HG02759 (cell line): Measurements from ENCODE around the gene RASGEF1C.
"Not testable (repeated sequence)": the region's sequence is repeated elsewhere in the genome, so short reads cannot be mapped to it uniquely, and the experiment has no call there.

Experiments used
- ATAC-seq: cut with Tn5 transposase; IDR thresholded peaks from one replicate; pipeline ENCODE4 v1.9.1; 2021; ENCODE audit warnings: mild to moderate bottlenecking, moderate library complexity; ENCODE audit not compliant: unreplicated experiment

Gene RASGEF1C

GRCh38 chr5:180104168-180104530 is 104.9 kb downstream of the RASGEF1C start:
- no peak for ATAC-seq

GRCh38 chr5:180103487-180104167 is 105.4 kb downstream of the RASGEF1C start:
- ATAC-seq: no peak

GRCh38 chr5:180102636-180103035 is 106.4 kb downstream of the RASGEF1C start:
- ATAC-seq: no peak

- no peak for ATAC-seq
Measured at GRCh38 chr5:180101451-180102105, 107.4 kb downstream of the RASGEF1C start.

DNA sequence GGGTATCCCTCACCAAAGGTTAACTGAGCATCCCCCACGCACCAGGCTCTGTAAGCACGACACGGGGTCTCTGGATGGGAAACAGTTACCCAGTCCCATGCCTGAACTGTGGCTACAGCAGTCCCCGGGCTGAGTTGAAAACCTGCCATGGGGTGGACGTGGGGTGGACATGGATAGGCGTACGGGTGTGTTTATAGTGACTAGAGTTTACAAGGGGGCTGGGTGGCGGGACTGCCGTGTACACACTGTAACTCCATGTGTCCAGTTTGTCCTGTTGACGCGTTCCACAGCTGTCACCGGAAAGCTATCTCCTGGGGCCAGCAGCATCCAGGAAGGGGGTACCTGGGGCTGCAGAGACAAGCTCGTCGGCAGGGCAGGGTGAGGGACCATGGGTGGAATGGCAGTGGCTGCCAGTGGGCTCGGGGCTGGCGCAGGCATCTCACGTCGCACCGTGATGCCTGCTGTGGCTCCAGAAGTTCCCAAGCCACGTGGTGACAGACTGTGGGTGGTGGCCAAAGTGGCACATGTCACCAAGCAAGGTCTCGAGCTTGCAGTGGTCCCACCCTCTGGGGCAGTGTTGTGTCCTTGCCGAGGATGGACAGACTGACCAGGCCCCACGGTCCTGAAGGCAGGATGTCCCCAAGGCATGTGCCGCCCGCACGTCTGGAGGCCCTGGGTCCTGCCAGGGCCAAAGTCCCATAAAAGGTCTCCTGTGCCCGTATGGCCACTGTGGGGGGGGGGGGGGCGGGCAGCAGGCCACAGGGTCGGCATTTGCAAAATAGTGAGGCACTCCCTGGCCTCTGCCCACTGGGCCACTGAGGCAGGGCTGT is 108.2 kb downstream of the RASGEF1C start:
- no peak for ATAC-seq

DNA sequence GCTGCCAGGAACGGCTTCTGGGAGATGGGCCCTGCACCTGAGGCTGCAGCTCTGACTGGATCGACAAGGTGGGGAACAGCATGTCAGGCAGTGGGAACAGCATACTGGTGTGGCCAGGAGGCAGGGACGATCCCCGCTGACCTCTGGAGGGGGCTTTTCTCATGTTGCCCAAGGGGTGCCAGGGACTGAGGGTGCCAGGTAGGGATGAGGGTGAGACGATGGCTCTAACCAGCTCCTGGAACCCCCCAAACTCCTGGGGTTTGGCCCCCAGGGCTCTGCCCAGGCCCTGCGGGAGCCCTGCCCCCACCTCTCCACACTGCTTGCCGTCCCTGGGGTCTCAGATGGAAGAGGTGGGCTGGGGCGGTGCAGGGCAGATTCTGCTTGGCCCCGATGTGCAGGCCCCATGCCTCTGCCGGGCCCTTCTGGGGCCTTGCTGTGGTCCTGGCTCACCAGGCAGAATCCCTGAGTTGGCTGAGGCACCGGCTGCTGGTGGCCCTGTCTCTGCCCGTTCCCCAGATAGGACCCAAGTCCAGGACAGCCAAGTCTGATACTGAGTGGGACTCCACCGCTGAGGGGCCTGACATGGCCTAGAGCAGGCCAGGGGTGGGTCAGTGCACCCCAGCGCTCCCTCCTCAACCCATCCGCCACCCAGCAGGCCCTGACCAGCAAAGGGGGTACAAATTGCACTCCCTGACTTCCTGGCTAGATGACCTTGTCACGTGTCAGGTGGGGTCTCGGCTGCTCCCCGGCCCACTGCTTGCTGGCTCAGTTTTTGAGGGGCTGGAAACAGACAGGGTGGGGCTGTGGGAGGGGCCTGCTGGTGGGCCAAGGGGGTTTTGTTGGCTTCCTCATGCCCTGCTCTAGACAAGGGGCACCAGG is 109.0 kb downstream of the RASGEF1C start:
- ATAC-seq: no peak

GRCh38 chr5:180098991-180099732 is 109.8 kb downstream of the RASGEF1C start:
- no peak for ATAC-seq

DNA sequence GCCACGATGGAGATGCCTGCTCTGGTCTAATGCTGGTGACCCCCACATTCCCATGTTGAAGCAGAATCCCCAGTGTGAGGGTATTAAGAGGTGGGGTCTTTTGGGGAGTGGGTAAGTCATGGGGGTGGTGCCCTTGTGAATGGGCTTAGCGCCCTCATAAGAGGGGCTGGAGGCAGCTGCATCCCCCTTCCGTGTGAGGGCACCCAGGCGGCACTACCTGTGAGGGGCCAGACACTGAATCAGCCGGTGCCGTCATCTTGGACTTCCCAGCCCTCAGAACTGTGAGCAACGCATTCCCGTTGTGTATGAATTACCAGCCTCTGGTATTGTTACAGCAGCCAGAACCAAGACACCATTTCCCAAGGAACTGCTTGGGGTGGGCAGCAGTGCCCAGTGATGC is 110.5 kb downstream of the RASGEF1C start:
- no peak for ATAC-seq

DNA sequence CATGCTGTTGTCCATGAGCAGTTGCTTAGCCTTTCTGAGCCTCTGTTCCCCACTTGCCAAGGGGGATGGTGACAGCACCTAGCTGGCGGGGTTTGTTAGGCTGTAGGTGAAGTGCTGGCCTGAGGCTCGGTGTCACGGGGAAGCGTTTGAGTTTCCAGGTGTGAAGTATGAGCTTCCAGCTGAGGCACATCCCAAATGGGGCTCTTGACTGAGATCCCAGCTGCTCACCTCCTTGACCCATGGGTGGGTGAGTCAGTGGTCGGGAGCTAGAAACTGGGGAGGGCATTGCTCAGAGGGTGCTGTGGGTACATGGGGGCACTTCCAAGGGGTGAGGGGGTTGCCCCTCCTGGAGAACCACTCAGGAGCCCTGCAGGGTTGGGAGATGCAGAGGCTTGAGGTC is 111.1 kb downstream of the RASGEF1C start:
- ATAC-seq: no peak

GRCh38 chr5:180097163-180097894 is 111.7 kb downstream of the RASGEF1C start:
- ATAC-seq: no peak

- ATAC-seq: no peak
Measured at GRCh38 chr5:180096616-180097015, 112.4 kb downstream of the RASGEF1C start.

- no peak for ATAC-seq
Measured at GRCh38 chr5:180095545-180095944, 113.5 kb downstream of the RASGEF1C start.

GRCh38 chr5:180093651-180094382 is 115.2 kb downstream of the RASGEF1C start:
- ATAC-seq: no peak

DNA sequence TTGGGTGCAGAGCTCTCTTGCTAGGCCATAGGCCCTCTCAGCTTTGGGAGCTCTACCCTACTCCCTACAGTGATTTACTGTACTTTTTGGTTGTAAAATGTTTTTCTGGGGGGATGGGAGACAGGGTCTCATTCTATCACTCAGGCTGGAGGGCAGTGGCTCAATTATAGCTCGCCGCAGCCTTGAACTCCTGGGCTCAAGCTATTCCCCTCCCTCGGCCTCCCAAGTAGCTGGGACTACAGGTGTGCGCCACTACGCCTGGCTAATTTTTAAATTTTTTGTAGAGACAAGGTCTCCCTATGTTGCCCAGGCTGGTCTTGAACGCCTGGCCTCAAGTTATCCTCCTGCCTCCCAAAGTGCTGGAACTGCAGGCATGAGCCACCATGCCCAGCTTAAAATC is 115.8 kb downstream of the RASGEF1C start:
- no peak for ATAC-seq

- no peak for ATAC-seq
Measured at GRCh38 chr5:180090769-180091546, 118.1 kb downstream of the RASGEF1C start.

DNA sequence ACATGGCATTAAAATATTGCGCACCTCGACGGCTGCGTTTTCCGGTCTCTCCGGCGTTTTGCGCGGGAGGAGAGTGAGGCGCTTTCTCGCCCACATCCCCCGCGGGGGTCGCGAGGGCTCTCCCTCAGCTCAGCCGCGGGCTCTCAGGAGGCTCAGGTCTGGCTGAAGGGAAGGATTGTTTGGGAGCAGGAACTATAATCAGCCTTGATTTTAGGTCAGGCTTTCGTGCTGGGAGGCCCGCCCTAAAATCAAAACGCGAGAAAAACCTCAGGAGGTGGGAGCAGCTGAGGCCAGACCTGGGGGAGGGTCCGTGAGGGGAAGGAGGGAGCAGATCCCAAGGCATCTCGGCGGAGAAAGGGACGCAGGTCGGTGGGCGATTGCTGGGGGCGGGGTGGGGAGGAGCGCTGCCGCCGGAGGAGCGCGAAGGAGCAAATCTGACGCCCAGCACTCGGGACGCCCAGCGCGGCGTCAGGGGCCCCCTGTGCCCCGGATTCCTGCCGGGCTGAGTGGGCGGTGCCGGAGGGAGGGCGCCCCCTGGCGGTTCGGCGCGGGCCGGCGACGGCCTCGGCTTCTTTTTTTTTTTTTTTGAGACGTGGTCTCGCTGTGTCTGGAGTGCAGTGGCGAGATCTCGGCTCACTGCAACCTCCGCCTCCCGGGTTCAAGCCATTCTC is 118.8 kb downstream of the RASGEF1C start:
- peak; percentile 43 for ATAC-seq

DNA sequence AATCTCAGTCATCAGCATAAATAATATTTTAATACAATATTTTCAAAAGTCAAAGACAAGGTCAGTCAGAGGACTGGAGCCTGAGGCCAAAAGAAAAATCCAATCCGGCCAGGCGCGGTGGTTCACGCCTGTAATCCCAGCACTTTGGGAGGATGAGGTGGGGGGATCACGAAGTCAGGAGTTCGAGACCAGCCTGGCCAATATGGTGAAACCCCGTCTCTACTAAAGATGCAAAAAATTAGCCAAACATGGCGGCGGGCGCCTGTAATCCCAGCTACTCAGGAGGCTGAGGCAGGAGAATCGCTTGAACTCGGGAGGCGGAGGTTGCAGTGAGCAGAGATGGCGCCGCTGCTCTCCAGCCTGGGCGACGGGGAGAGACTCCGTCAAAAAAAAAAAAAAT is 119.4 kb downstream of the RASGEF1C start:
- ATAC-seq: not testable (repeated sequence)

DNA sequence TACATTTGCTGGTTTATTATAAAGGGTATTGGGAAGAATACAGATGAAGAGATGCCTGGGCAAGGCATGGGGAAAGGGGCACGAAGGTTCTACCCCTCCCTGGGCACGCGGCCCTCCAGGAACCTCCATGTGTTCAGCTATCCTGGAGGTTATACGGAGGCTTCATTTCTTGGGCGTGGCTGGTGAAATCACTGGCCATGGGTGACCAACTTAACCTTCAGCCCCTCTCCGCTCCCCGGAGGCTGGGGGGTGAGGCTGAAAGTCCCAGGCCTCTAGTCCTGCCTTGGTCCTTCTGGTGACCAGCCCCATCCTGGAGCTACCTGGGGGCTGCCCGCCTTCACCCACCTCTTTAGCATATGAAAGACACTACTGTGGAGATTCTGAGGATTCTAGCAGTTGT is 120.5 kb downstream of the RASGEF1C start:
- no peak for ATAC-seq
